ENCODE results near the gene CMTM8.

GRCh38 chr3:32217339-32217738, 21.1 kb upstream of the CMTM8 start:
- TF ChIP-seq, protein P1, sequence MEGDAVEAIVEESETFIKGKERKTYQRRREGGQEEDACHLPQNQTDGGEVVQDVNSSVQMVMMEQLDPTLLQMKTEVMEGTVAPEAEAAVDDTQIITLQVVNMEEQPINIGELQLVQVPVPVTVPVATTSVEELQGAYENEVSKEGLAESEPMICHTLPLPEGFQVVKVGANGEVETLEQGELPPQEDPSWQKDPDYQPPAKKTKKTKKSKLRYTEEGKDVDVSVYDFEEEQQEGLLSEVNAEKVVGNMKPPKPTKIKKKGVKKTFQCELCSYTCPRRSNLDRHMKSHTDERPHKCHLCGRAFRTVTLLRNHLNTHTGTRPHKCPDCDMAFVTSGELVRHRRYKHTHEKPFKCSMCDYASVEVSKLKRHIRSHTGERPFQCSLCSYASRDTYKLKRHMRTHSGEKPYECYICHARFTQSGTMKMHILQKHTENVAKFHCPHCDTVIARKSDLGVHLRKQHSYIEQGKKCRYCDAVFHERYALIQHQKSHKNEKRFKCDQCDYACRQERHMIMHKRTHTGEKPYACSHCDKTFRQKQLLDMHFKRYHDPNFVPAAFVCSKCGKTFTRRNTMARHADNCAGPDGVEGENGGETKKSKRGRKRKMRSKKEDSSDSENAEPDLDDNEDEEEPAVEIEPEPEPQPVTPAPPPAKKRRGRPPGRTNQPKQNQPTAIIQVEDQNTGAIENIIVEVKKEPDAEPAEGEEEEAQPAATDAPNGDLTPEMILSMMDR (IDR thresholded peaks at IDR 0.05), result no peak
- TF ChIP-seq POLR2A (IDR thresholded peaks at IDR 0.05) (no peak), POLR2AphosphoS5 (IDR thresholded peaks at IDR 0.05; ENCODE audit: insufficient read depth in 1 of 2, low read depth in 1 of 2) (no peak)
